Activated T-helper 17 cell treated with anti-CD3 and anti-CD28 coated beads, Interleukin-2, amount 50 U/mL, for 72 hours (primary cell): Measurements from ENCODE around the gene TMEM273. TPM values are rescaled to one million over a fixed set of nuclear protein-coding genes. Genes with fewer than 3 reads are reported as not detected.
"Not testable (repeated sequence)": the region's sequence is repeated elsewhere in the genome, so short reads cannot be mapped to it uniquely, and the experiment has no call there.

Experiments used
- ATAC-seq: fragments of 150-1000 bp; cut with Tn5 transposase; replicated peaks from 2 replicates; pipeline ENCODE4 v1.10.0; 2021; ENCODE audit warnings: mild to moderate bottlenecking, moderate library complexity
- H3K27ac Mint-ChIP-seq: one replicate; pipeline ENCODE4 v1.8.0; 2022; ENCODE audit warnings: mixed read lengths
- H3K27me3 Mint-ChIP-seq: one replicate; pipeline ENCODE4 v1.8.0; 2022; ENCODE audit warnings: mixed read lengths
- H3K36me3 Mint-ChIP-seq: one replicate; pipeline ENCODE4 v1.8.0; 2022; ENCODE audit warnings: low read depth, mild to moderate bottlenecking, mixed read lengths
- H3K4me1 Mint-ChIP-seq: one replicate; pipeline ENCODE4 v1.8.0; 2022; ENCODE audit warnings: mixed read lengths
- H3K4me3 Mint-ChIP-seq: one replicate; pipeline ENCODE4 v1.8.0; 2022; ENCODE audit warnings: mild to moderate bottlenecking, mixed read lengths
- H3K9me3 Mint-ChIP-seq: one replicate; pipeline ENCODE4 v1.8.0; 2022; ENCODE audit warnings: mixed read lengths
- total RNA-seq, 2 donors: library from RNA; stranded (reverse); gene quantifications; one replicate each; pipeline ENCODE4 v1.2.3, GENCODE V29; 2022

Gene TMEM273
- total RNA-seq, 2 donors from 2014 or later: 92.2 to 262 TPM

DNA sequence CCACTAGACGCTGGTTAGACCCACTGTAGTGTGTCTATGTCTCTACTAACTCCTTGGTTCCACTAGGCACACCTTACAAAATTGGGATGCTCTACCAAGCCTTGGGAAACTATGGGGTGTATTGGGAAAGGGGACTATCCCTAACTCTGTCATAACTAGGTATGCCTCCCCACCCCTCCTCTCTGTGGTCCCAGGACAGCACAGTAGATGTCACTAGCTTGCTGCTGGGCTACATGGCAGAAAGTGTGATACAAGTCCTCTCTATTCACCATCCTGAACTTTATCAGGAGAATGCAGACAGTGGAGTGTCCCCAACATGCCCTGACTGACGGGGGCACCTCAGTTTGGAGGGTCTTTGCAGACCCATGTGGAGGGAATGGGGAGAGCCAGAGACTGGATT lies 30.3 kb upstream of the TMEM273 start:
- H3K27ac Mint-ChIP-seq: no peak overlapping the region
- H3K27me3 Mint-ChIP-seq: peaks cover 8% of the 10 kb centered on the region
- H3K4me1 Mint-ChIP-seq: peaks cover 10% of the 10 kb centered on the region
- H3K4me3 Mint-ChIP-seq: no peak overlapping the region
- H3K9me3 Mint-ChIP-seq: peaks cover 5% of the 10 kb centered on the region
- ATAC-seq: no peak
- H3K36me3 Mint-ChIP-seq: no peaks in the 10 kb centered on the region

GRCh38 chr10:49217645-49218044 lies 29.5 kb upstream of the TMEM273 start:
- Mint-ChIP-seq H3K4me3 (no peak overlapping the region), H3K36me3 (no peaks in the 10 kb centered on the region), H3K4me1 (peaks cover 10% of the 10 kb centered on the region), H3K27me3 (peaks cover 11% of the 10 kb centered on the region), H3K9me3 (peaks cover 5% of the 10 kb centered on the region), H3K27ac (no peak overlapping the region)
- ATAC-seq: no peak

DNA sequence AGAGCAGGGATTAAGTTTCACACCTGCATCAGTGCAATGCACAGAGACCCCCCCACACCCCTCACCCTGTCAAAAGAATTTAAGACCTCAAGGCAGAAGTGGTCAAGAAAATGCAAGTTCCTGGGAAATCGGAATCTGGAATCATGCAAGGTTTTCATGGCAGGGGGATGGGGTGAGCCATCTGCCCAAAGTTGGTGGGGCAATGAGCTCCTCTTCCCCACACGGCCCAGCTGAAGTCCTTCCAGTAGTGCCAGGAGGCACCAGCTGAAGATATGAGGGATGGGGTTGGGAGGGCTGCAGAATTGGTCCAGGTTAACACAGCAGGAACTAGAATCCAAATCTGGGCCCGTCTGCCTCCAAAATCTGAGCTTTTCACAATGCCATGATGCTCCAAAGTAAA lies 25.0 kb upstream of the TMEM273 start:
- no peak for ATAC-seq
- Mint-ChIP-seq H3K4me3 (no peak overlapping the region), H3K27me3 (peaks cover 11% of the 10 kb centered on the region), H3K4me1 (peaks cover 10% of the 10 kb centered on the region), H3K9me3 (no peaks in the 10 kb centered on the region), H3K27ac (no peak overlapping the region), H3K36me3 (no peaks in the 10 kb centered on the region)

GRCh38 chr10:49212783-49213182 lies 24.6 kb upstream of the TMEM273 start:
- H3K27ac Mint-ChIP-seq: no peak overlapping the region
- ATAC-seq: no peak
- H3K4me3 Mint-ChIP-seq: no peak overlapping the region
- peaks cover 14% of the 10 kb centered on the region for H3K27me3 Mint-ChIP-seq
- H3K4me1 Mint-ChIP-seq: peaks cover 10% of the 10 kb centered on the region
- no peaks in the 10 kb centered on the region for H3K9me3 Mint-ChIP-seq
- H3K36me3 Mint-ChIP-seq: no peaks in the 10 kb centered on the region

DNA sequence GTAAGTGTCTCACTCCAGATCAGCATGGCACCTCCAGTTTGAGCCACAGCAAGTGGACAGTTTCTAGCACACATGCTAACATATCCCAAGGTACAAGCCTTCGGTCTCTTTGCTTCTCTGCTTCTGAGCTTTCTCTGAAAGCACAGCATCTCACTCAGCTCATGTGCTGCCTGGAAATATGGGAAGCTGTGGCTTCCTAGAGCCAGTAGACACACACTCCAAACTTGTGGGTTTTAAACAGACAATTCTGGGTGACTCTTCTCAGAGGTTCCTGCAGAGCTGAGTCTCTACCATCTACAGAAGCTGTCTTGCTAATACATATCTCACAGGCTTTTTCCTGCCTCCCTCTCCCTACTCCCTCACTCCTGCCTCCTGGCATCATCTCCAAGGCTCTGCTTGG lies 23.9 kb upstream of the TMEM273 start:
- H3K36me3 Mint-ChIP-seq: no peaks in the 10 kb centered on the region
- no peak overlapping the region for H3K27ac Mint-ChIP-seq
- peaks cover 10% of the 10 kb centered on the region for H3K4me1 Mint-ChIP-seq
- ATAC-seq: no peak
- no peak overlapping the region for H3K4me3 Mint-ChIP-seq
- no peaks in the 10 kb centered on the region for H3K9me3 Mint-ChIP-seq
- peaks cover 14% of the 10 kb centered on the region for H3K27me3 Mint-ChIP-seq

DNA sequence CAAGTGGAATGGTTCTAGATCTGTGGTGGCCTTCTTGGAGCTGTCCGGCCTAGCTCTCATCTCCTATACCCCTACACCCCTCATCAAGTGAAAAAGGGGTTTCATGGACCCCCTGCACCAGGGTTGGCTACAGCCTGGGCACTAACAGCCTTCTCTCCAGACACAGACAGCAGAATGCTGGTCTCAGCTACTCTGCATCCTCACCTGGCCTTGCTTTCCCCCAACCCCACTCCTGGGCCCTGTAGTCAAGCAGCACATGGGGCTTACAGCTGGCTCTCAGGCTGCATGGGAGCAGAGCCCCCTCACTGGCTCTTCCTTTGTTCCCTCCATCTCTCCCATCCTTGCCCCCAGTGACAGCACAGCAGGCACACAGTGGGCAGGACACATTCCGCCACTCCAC lies 20.8 kb upstream of the TMEM273 start:
- ATAC-seq: no peak
- H3K4me1 Mint-ChIP-seq: no peaks in the 10 kb centered on the region
- no peak overlapping the region for H3K27ac Mint-ChIP-seq
- H3K9me3 Mint-ChIP-seq: peaks cover 2% of the 10 kb centered on the region
- no peaks in the 10 kb centered on the region for H3K36me3 Mint-ChIP-seq
- H3K4me3 Mint-ChIP-seq: no peak overlapping the region
- H3K27me3 Mint-ChIP-seq: peaks cover 16% of the 10 kb centered on the region

DNA sequence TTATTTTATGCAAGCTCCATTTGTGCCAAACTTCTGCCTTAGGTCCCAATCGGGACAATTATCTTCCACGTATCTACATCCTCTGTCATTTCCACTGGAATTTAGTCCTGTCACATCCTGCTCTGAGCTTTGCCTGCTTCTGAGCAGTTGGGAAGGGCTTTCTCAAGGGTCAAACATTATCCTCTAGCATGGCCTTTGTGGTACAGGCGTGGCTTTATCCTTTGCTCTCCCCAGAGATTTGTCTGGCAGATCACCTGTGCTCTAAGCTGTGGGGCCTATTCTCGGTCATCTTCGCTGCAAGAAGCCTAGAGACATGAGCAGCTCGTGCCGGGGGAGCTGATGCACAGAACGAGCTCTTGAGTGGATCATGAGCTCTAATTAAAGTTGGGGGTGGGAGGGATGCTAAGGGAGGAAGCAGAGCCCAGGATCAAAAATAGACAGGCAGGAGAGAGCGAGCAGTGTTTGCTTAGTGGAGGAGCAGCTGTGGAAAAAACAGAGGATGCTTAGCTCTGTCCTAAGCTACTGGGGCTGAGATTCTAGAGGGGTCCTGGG lies 19.8 kb upstream of the TMEM273 start:
- Mint-ChIP-seq H3K4me3 (no peak overlapping the region), H3K27ac (no peak overlapping the region), H3K9me3 (peaks cover 4% of the 10 kb centered on the region), H3K27me3 (peaks cover 21% of the 10 kb centered on the region), H3K4me1 (no peaks in the 10 kb centered on the region), H3K36me3 (no peaks in the 10 kb centered on the region)
- no peak for ATAC-seq

DNA sequence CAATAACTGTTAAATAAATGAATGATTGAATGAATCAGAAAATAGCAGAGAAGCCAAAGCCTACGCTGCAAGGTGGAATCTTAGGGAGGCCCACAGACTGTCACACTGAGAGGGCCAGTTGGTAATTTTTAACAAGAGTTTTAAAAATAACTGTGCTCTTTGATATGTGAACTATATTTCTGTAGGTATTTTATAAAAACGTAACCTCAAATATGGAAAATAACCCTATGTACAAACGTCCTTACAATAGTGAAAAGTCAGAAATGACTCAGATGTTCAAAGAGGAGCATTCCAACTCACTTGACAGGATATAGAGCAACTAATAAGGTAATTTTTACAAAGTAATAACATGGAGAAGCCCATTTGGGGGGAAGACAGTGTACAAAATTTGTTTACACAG lies 18.9 kb upstream of the TMEM273 start:
- peaks cover 14% of the 10 kb centered on the region for H3K27me3 Mint-ChIP-seq
- H3K4me1 Mint-ChIP-seq: no peaks in the 10 kb centered on the region
- no peak overlapping the region for H3K4me3 Mint-ChIP-seq
- peak; percentile 21 for ATAC-seq
- H3K27ac Mint-ChIP-seq: no peak overlapping the region
- peaks cover 4% of the 10 kb centered on the region for H3K9me3 Mint-ChIP-seq
- H3K36me3 Mint-ChIP-seq: no peaks in the 10 kb centered on the region

DNA sequence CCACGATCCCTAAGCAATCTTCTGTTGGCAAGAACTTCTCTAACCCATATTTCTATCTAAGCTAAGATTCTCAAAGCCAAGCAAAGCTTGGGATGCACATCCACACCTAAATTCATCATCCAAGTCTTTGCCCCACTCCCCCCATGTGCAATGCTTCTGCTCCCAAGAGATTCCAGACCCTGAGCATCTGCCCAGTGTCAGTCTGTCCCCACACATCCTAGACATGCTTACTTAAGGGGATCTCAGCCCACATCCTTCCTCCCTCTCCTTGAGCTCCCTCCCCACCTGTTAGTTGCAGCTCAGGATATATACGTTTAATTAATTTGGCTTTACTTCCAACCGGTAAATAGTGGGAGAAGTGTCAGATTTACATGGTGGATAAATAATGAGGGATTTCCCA lies 17.0 kb upstream of the TMEM273 start:
- H3K27me3 Mint-ChIP-seq: peaks cover 10% of the 10 kb centered on the region
- no peaks in the 10 kb centered on the region for H3K36me3 Mint-ChIP-seq
- no peak overlapping the region for H3K4me3 Mint-ChIP-seq

GRCh38 chr10:49204119-49204518 lies 15.9 kb upstream of the TMEM273 start:
- Mint-ChIP-seq H3K27me3 (peaks cover 13% of the 10 kb centered on the region), H3K27ac (no peak overlapping the region), H3K9me3 (peaks cover 4% of the 10 kb centered on the region), H3K36me3 (no peaks in the 10 kb centered on the region), H3K4me1 (no peaks in the 10 kb centered on the region), H3K4me3 (no peak overlapping the region)
- no peak for ATAC-seq

More for the DNA sequence above, 17.0 kb upstream of the TMEM273 start:
- Mint-ChIP-seq H3K27ac (no peak overlapping the region), H3K9me3 (peaks cover 4% of the 10 kb centered on the region), H3K4me1 (no peaks in the 10 kb centered on the region)
- ATAC-seq: no peak

DNA sequence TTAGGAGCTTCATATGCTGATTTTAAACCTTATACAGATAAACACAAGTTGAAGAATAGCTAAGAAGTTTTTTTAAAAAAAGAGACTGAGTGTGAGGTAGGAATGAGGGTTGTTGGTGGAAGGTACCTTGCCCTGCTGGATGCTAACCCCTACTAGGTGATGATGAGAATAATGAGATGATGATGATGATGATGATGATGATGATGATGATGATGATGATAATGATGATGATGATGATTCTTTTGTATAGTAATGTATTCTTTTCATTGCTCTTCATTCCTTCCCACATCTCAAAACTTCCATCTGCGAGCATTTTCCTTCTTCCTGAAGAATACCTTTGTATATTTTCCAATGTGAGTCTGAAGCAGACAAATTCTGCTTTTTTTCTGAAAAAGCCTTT lies 14.1 kb upstream of the TMEM273 start:
- no peaks in the 10 kb centered on the region for H3K4me1 Mint-ChIP-seq
- peaks cover 4% of the 10 kb centered on the region for H3K9me3 Mint-ChIP-seq
- H3K36me3 Mint-ChIP-seq: no peaks in the 10 kb centered on the region
- no peak for ATAC-seq
- peaks cover 15% of the 10 kb centered on the region for H3K27me3 Mint-ChIP-seq
- H3K4me3 Mint-ChIP-seq: no peak overlapping the region
- H3K27ac Mint-ChIP-seq: no peak overlapping the region

- Mint-ChIP-seq H3K4me1 (no peaks in the 10 kb centered on the region), H3K4me3 (no peak overlapping the region), H3K9me3 (peaks cover 4% of the 10 kb centered on the region), H3K27me3 (peaks cover 15% of the 10 kb centered on the region), H3K27ac (no peak overlapping the region), H3K36me3 (no peaks in the 10 kb centered on the region)
- ATAC-seq: no peak
Measured at GRCh38 chr10:49200854-49201253, 12.7 kb upstream of the TMEM273 start.

- H3K9me3 Mint-ChIP-seq: no peaks in the 10 kb centered on the region
- no peak for ATAC-seq
- H3K27ac Mint-ChIP-seq: no peak overlapping the region
- no peaks in the 10 kb centered on the region for H3K36me3 Mint-ChIP-seq
- peaks cover 8% of the 10 kb centered on the region for H3K27me3 Mint-ChIP-seq
- no peak overlapping the region for H3K4me3 Mint-ChIP-seq
- H3K4me1 Mint-ChIP-seq: peaks cover 12% of the 10 kb centered on the region
Measured at GRCh38 chr10:49197171-49197570, 9.0 kb upstream of the TMEM273 start.

DNA sequence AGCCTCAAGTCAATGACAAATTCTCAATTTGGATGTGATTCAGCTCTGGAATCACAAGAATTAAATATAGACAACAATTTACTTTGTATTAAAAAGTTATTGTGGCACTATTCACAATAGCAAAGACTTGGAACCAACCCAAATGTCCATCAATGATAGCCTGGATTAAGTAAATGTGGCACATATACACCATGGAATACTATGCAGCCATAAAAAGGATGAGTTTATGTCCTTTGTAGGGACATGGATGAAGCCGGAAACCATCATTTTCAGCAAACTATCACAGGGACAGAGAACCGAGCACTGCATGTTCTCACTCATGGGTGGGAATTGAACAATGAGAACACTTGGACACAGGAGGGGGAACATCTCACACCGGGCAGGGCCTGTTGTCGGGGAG lies 7.7 kb upstream of the TMEM273 start:
- H3K27me3 Mint-ChIP-seq, H3K36me3 Mint-ChIP-seq, H3K27ac Mint-ChIP-seq, ATAC-seq, H3K4me3 Mint-ChIP-seq, H3K9me3 Mint-ChIP-seq: not testable (repeated sequence)
- peaks cover 18% of the 10 kb centered on the region for H3K4me1 Mint-ChIP-seq

GRCh38 chr10:49194212-49194920 lies 6.2 kb upstream of the TMEM273 start:
- peaks cover 6% of the 10 kb centered on the region for H3K27me3 Mint-ChIP-seq
- H3K4me1 Mint-ChIP-seq: peaks cover 18% of the 10 kb centered on the region
- peak; percentile 43 for ATAC-seq
- H3K9me3 Mint-ChIP-seq: no peaks in the 10 kb centered on the region
- H3K27ac Mint-ChIP-seq: peak overlapping the region; percentile 70
- H3K4me3 Mint-ChIP-seq: peak overlapping the region; percentile 67
- no peaks in the 10 kb centered on the region for H3K36me3 Mint-ChIP-seq
